ENCODE results near the gene MAP3K4. TPM values are rescaled to one million over a fixed set of nuclear protein-coding genes. Genes with fewer than 3 reads are reported as not detected.

Gene MAP3K4
- total and polyA plus RNA-seq, 2 of the 4 experiments (the other 2 are of a cell fraction): 11.5 to 20.4 TPM

DNA sequence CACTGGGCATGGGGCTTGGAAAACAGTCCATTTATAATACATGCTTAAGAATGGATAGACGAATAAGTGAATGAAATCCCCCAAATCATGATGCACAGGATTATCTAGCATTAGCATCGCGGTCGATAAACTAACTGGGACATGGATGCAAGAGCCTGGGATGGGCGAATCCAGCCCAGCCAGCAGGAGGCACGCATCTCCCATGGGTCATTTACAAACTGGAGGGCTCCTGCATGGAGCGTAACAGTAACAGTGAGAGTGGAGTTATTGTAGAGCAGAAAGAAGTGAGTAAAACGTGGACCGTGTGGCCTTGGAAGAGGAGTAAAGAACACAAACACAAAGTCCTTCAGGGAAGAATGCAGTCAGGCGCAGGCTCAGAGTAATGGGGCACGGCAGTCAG lies 145.8 kb downstream of the MAP3K4 start:
- no peak overlapping the region for H2BK20ac ChIP-seq (ENCODE audit: low read depth, low read length)
- 0 out of 2 replicates have a peak, but pooled peaks cover 1% of the 10 kb centered on the region for H3K4me1 ChIP-seq (ENCODE audit: control insufficient read depth, insufficient read depth, low read length)
- H3K79me1 ChIP-seq (ENCODE audit: low read depth in 1 of 2, low read length in 2 of 2): no peaks in the 10 kb centered on the region
- H3K23ac ChIP-seq (ENCODE audit: low read depth, low read length): no peak overlapping the region
- no peak overlapping the region for H2AK9ac ChIP-seq (replicated peaks; ENCODE audit: low read depth, low read length, poor library complexity)
- no peaks in the 10 kb centered on the region; the same call in 1 of the 2 replicates for H4K20me1 ChIP-seq (ENCODE audit: insufficient read depth, low read length)
- H3K4me3 ChIP-seq (ENCODE audit: insufficient read depth, low read depth, low read length): no peak overlapping the region
- no peak overlapping the region for H3K4ac ChIP-seq (ENCODE audit: low read depth, low read length)
- no TSS peak for BruUV-seq (replicated peaks)
- H3K36me3 ChIP-seq (ENCODE audit: control insufficient read depth, insufficient read depth, low read length): peaks cover 20% of the 10 kb centered on the region
- no peak overlapping the region for H2BK120ac ChIP-seq (ENCODE audit: low read depth, low read length)
- no peak overlapping the region for H2AK5ac ChIP-seq (ENCODE audit: low read depth, low read length)
- H4K91ac ChIP-seq (ENCODE audit: insufficient read depth, low read depth, low read length): no peak overlapping the region
- no peak for DNase-seq
- H4K8ac ChIP-seq (ENCODE audit: low read depth in 2 of 2, low read length in 2 of 2): no peak overlapping the region
- no peak overlapping the region for H3K18ac ChIP-seq (ENCODE audit: low read depth, low read length)
- dilution Hi-C loops (cut with HindIII; ENCODE audit: low sequenced_read_pairs, unreplicated experiment): no loop called here
- in situ Hi-C loops (cut with MboI; ENCODE audit: low sequenced_read_pairs): no loop called here
- H3K9ac ChIP-seq (ENCODE audit: low read depth, low read length): no peak overlapping the region
- H3K4me2 ChIP-seq (ENCODE audit: low read depth, low read length): no peak overlapping the region
- no peak overlapping the region for H4K5ac ChIP-seq (ENCODE audit: low read depth, low read length)
- no peak overlapping the region for H2BK5ac ChIP-seq (ENCODE audit: low read depth, low read length, poor library complexity, severe bottlenecking)
- WGBS, 2 experiments (ENCODE audit: extremely low coverage in 2 of 2, insufficient read length in 1 of 2): 93% methylated on average over 3 of the region's 11 CpGs; no CpG with 5 or more reads in 1 of the 2 experiments
- CTCF ChIA-PET: interaction anchor here (0.7 kb wide), 1 partner anchor 234 kb away, joined by 3 read pairs; no protein-coding TSS in a partner anchor
- H3K9me1 ChIP-seq (ENCODE audit: insufficient read depth, low read length): peaks cover 11% of the 10 kb centered on the region; the same call in 1 of the 2 replicates
- H3K27ac ChIP-seq (ENCODE audit: insufficient read depth, low read length): no peak overlapping the region
- H2BK15ac ChIP-seq (ENCODE audit: low read depth, low read length): no peak overlapping the region
- intact Hi-C loops (cut with micrococcal nuclease): no loop called here
- no peak for TF ChIP-seq RFX5 (IDR thresholded peaks at IDR 0.05; ENCODE audit: low read depth, low read length)
- TF ChIP-seq BHLHE40 (IDR thresholded peaks at IDR 0.05; ENCODE audit: low read depth, low read length): no peak
- TF ChIP-seq, protein P1, sequence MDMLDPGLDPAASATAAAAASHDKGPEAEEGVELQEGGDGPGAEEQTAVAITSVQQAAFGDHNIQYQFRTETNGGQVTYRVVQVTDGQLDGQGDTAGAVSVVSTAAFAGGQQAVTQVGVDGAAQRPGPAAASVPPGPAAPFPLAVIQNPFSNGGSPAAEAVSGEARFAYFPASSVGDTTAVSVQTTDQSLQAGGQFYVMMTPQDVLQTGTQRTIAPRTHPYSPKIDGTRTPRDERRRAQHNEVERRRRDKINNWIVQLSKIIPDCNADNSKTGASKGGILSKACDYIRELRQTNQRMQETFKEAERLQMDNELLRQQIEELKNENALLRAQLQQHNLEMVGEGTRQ (IDR thresholded peaks at IDR 0.05; ENCODE audit: low read depth, low read length): no peak
- TF ChIP-seq NFE2L2 (IDR thresholded peaks at IDR 0.05; ENCODE audit: low read depth, low read length): no peak
- no peak for TF ChIP-seq MAZ (IDR thresholded peaks at IDR 0.05; ENCODE audit: borderline replicate concordance, low read depth, low read length)
- TF ChIP-seq RAD21 (IDR thresholded peaks at IDR 0.05; ENCODE audit: low read length): no peak
- TF ChIP-seq, protein P2, sequence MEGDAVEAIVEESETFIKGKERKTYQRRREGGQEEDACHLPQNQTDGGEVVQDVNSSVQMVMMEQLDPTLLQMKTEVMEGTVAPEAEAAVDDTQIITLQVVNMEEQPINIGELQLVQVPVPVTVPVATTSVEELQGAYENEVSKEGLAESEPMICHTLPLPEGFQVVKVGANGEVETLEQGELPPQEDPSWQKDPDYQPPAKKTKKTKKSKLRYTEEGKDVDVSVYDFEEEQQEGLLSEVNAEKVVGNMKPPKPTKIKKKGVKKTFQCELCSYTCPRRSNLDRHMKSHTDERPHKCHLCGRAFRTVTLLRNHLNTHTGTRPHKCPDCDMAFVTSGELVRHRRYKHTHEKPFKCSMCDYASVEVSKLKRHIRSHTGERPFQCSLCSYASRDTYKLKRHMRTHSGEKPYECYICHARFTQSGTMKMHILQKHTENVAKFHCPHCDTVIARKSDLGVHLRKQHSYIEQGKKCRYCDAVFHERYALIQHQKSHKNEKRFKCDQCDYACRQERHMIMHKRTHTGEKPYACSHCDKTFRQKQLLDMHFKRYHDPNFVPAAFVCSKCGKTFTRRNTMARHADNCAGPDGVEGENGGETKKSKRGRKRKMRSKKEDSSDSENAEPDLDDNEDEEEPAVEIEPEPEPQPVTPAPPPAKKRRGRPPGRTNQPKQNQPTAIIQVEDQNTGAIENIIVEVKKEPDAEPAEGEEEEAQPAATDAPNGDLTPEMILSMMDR (conservative IDR thresholded peaks at IDR 0.05; ENCODE audit: low read depth, low read length): no peak
- no peak for TF ChIP-seq SMC3 (IDR thresholded peaks at IDR 0.05; ENCODE audit: low read depth, low read length)
- TF ChIP-seq ELK1 (IDR thresholded peaks at IDR 0.05; ENCODE audit: borderline replicate concordance, low read depth, low read length): no peak
- TF ChIP-seq MAFK (IDR thresholded peaks at IDR 0.05; ENCODE audit: low read depth, low read length): no peak
- TF ChIP-seq FOS (IDR thresholded peaks at IDR 0.05; ENCODE audit: low read depth, low read length): no peak
- no peak for TF ChIP-seq POLR2A (IDR thresholded peaks at IDR 0.05; ENCODE audit: low read depth, low read length)
- TF ChIP-seq CEBPB (IDR thresholded peaks at IDR 0.05; ENCODE audit: low read depth, low read length): no peak
- TF ChIP-seq RCOR1 (IDR thresholded peaks at IDR 0.05; ENCODE audit: insufficient replicate concordance, low read length): no peak
- no peak for TF ChIP-seq CHD1 (IDR thresholded peaks at IDR 0.05; ENCODE audit: low read depth, low read length)
- TF ChIP-seq MXI1 (IDR thresholded peaks at IDR 0.05; ENCODE audit: borderline replicate concordance, low read depth, low read length): no peak
- no peak overlapping the region for H3K56ac ChIP-seq (ENCODE audit: extremely low read depth, insufficient read depth, low read length)
- no peak overlapping the region for H2AFZ ChIP-seq (replicated peaks; ENCODE audit: low read length, poor library complexity)
- ATAC-seq (ENCODE audit: low read depth): no peak
- no peaks in the 10 kb centered on the region for H3K9me3 ChIP-seq (ENCODE audit: control insufficient read depth, insufficient read depth, low read length)
- no peak overlapping the region for H3K14ac ChIP-seq (replicated peaks; ENCODE audit: low read depth, low read length)
- no peaks in the 10 kb centered on the region for H3K27me3 ChIP-seq (ENCODE audit: control insufficient read depth, insufficient read depth, low read length)
- POLR2A ChIA-PET (ENCODE audit: unreplicated experiment): no interaction called here
